ENCODE measurements around the gene AFG3L2.

AFG3L2 gene

GRCh38 chr18:12304351-12305210 is 72.4 kb downstream of the AFG3L2 start:
- DNase-seq (ENCODE audit: low read depth in 2 of 2), result no peak

DNA sequence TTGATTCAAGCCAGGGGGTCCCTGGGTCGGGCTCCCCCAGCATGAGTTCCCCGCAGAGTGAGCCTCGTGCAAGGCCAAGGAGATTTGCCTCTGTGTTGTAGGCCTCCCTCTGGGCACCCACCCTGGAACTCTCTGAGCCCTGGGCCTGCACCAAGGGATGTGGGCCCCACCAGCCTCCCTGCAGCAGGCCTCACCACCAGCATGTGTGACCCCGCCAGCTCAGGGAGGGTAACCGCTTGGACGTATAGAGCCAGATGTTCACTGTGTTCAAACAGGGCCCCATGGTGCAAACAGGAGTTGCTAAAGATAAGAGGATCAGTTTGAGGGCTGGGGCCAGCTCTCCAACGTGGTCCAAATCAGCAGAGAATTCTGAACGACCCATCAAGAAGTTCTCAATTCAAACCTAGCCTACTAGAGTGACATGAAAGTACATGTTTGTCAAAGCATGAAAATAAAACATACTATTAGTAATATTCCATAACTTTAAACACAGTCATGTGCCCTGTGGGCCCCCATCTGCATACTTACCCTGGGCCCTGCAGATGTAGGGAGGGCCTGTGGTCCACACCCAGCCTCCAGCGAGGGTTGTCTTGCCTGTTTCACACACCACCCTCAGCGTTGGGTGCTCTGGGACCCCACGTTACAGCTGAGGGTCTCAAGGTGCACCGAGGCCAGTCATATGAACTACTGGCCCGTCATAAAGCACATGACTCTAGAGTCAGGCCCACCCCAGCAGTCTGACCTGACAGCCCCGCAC is 74.5 kb downstream of the AFG3L2 start:
- no peak for DNase-seq (ENCODE audit: low read depth in 2 of 2)

DNA sequence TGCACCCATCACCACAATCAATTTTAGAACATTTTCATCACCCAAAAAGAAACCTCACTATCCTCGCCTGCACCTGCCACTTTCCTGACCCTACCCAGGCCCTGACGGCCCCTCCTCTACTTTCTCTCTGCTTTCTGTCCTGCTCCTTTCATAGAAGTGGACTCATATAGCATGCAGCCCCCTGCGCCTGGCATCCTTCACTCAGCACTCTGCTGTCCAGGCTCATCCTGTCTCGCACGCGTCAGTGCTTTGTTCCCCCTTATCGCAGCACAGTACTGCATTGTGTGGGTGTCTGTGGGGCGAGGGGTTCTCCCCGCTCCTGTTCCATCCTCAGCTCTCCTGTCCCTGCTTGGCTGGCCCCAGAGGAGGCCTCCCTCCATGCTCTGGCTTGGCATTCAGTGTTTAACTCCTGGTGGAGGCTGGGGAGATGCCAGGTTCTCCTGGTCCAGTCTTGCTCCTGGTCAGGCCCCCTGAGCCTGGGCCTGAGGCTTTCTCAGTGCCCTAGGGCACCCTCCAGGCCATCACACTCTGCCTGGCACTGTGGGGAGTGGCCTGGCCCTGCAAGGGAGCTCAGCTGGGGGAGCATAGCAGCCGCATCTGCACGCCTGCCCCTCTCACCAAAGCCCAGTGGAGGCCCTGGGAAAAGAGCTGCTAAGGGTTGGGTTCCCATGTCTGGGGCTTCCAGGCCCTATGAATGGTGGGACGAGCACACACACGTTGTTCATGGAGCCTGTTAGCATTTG is 75.6 kb downstream of the AFG3L2 start:
- DNase-seq (ENCODE audit: low read depth in 2 of 2), result no peak

DNA sequence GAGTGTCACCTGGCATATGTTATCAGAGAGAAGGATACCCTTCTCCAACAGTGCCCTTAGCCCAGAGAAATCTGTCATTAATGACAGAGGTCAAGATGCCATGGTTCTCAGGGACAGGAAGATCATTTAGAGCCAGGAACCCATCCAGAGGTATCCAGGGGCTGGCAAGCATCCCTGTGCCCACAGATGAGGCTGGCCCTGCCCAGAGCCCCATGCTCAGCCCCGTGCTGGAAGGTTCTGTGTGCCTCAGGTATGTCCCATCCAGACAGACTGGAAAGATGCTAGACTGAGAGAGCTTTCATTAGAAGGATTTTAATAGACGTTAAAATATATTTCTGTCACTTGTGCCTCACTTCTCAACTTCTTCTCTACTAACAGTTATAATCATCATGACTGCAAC is 77.2 kb downstream of the AFG3L2 start:
- DNase-seq (ENCODE audit: low read depth in 2 of 2), result no peak

DNA sequence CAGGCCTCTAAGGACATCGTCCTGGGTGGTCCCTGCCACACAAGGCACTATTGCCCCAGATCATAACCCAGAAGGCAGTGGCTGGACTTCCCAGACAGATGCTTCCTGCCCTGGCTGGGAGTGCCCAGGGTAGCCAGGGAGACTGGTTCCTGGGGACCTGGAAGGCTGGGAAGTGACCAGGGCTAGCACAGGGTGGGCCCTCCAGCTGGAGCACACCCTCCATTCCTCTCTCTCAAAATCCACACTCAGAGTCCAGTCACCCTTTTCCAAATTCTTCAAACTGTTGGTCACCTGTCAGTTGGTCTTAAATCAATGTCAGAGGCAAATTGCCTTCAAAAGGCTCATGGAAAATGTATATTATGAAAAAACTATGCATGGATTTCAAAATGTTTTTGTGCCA is 80.6 kb downstream of the AFG3L2 start:
- no peak for DNase-seq (ENCODE audit: low read depth in 2 of 2)

DNA sequence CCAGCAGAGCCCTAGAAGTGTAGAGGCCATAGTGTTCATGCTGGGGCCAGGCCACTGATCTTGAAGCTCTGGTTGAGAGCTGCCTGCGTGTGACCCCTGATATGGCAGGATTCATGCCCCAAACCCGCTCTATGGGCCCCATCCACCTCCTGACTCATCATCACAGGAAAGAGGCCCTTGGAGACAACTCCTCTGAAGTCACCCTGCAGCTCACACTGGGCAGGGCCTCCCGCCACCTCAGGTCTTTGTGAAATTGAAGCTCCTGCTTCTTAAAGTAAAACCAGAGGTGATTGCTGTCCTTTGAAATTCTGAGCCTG is 81.0 kb downstream of the AFG3L2 start:
- DNase-seq (ENCODE audit: low read depth in 2 of 2), result no peak

DNA sequence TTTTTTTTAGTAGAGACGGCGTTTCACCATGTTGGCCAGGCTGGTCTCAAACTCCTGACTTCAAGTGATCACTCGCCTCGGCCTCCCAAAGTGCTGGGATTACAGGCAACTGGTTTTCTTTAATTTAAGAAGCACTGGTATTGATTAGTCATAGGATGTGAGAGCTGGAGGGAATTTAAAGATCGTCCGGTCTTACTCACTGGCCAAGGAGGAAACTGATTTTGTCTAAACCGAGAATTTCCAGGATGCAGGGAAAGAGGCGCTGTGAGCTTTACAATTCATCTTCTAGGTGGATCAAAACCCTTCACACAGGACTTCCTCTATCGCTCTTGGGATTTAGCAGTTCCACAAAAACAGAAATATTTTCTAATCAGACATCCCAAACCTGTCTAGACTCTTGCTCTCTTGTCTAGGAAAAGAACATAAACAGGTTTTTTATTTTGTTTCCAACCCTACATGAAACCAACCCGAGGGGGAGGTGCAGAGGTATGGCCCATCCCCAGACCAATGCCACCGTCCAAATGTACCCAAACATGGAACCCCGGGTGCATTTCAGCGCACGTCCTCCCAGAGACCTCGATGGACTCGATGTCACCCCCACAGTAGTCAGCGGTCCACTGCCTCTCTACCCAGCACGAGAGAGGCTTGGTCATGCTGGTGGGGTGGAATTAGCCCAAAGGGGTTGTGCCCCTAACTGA is 81.5 kb downstream of the AFG3L2 start:
- DNase-seq (ENCODE audit: low read depth in 2 of 2), result no peak

DNA sequence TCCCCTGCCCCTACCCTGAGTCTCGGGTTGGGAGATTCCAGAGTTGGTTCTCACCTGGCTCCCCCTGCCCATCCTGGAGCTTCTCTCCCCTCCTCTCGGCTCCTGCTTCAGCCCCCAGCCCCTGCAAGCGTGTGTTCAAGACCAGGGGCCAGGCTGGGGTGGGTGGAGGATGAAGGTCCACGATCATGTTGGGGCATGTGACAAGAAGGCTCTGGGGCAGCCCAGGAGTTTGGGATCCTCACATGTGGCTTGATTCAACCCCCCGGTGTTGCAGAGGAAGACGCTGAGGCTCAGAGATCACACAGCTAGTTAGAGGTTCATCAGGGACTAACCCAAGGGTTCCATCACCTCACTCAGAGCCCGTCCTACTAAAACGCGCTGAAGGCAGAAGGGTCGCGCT is 83.2 kb downstream of the AFG3L2 start:
- no peak for DNase-seq (ENCODE audit: low read depth in 2 of 2)

GRCh38 chr18:12291690-12292089 is 85.3 kb downstream of the AFG3L2 start:
- no peak for DNase-seq (ENCODE audit: low read depth in 2 of 2)

DNA sequence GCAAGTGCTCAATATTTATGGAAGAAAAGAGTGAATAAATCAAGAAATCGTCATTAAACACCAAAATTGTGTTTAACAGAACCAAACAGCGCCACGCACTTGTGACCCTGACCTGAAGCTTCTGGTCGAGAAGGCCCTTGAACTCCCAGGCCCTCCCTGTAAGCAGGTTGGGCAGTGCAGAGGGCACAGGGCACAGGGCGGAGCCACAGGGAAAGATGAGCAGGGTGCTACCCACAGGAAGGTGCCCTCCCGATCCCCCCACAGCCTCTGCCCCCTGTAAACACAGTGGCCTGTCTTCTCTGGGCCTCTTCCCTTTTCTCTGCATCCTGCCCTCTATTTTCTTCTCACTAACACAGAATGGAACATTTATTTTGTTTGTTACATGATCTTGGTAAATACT is 85.9 kb downstream of the AFG3L2 start:
- no peak for DNase-seq (ENCODE audit: low read depth in 2 of 2)

GRCh38 chr18:12290086-12290485 is 86.9 kb downstream of the AFG3L2 start:
- DNase-seq (ENCODE audit: low read depth in 2 of 2), result no peak

GRCh38 chr18:12288403-12288755 is 88.6 kb downstream of the AFG3L2 start:
- no peak for DNase-seq (ENCODE audit: low read depth in 2 of 2)

GRCh38 chr18:12287684-12288402 is 89.2 kb downstream of the AFG3L2 start:
- DNase-seq (ENCODE audit: low read depth in 2 of 2), result no peak

DNA sequence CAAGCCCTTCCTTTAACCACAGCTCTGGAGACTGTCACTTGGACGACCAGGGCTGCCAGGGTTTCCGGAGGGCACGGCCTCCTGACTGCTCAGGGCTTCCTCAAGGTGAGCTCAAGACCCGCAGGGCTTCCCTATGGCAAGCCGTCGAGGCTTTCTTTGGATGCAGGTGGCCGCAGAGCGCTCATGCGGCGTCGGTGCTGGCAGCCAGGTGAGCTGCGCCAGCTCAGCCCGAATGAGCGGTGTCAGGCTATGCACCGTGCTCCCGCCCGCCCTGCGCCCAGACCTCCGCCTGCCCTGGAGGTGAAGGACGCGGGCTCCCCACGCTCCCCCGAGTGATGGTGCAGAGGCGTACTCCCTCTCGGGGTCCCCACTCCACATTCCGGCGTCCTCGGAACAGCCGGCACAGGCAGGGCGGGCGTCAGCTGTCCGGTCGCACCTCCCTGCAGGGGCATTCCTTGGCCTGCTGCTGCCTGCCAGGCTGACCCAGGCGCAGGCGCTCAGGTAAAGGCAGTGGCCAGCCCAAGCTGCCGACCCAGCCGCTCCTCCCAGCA is 89.8 kb downstream of the AFG3L2 start:
- no peak for DNase-seq (ENCODE audit: low read depth in 2 of 2)

- no peak for DNase-seq (ENCODE audit: low read depth in 2 of 2)
Measured at GRCh38 chr18:12283666-12284065, 93.4 kb downstream of the AFG3L2 start.

- DNase-seq (ENCODE audit: low read depth in 2 of 2), result no peak
Measured at GRCh38 chr18:12283256-12283655, 93.8 kb downstream of the AFG3L2 start.

DNA sequence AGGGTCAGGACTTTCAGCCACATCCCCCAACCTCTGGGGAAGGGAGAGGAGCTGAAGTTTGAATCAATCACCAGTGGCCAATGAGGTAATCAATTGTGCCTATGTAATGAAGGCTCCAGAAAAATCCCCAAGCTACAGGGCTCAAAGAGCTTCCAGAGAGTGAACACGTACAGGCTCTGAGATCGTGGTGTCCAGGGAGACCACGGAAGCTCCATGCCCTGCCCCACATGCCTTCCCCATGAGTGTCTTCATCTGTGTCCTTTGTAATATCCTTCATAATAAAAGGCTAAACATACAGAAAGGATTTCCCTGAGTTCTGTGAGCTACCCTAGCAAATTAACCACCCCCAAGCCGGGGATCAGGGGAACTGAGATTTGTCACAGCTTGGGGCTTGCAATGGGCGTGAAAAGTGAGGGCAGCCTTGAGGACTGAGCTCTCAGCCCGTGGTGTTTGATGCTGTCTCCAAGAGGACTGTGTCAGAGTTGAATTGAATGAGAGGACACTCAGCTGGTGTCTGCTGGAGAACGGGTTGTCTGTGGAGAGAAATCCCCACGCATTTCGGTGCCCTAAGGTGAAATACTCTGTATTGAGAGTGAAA is 94.5 kb downstream of the AFG3L2 start:
- DNase-seq (ENCODE audit: low read depth in 2 of 2), result no peak

- DNase-seq (ENCODE audit: low read depth in 2 of 2), result no peak
Measured at GRCh38 chr18:12281861-12282260, 95.2 kb downstream of the AFG3L2 start.

DNA sequence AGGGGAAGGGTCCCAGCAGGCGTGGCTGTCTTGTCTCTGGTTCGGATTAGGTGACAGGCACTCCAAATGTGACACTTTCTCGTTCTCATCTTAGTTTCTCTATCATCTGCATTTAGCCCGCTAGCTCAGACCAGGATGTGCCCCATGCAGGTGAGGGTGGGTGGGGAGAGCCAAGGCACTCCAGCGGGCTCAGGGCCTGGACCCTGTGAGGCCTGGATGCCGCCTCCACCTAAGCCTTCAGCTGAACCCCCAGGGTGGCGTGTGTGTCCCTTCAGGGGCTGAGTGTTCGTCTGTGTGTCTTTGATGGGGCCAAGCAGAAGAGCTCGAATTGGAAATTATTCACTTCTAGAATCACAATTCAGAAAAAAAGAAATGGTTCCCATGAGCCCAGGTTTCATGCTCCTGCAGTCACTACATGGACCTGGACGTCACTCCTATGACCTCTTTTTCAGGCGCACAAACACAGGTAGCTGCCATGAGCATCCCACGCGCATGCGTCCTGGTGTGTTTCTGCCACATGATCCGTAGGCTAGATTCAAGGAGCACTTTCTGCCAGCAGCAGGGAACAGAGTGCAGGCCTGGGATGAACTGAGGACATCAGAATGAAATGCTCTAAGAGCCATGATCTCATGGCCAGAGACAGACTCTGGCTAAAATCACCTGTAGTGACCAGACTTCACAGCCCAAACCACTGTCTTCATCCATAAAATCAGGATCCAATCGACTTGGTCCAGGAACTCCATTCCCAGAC is 97.1 kb downstream of the AFG3L2 start:
- DNase-seq (ENCODE audit: low read depth in 2 of 2), result no peak

Data from stimulated activated CD4-positive, alpha-beta T cell treated with anti-CD3 and anti-CD28 coated beads, Interleukin-1b, Interleukin-23, amount 100 ng/mL, for 4 hours (primary cell).